ENCODE results near the gene PRM1.

The PRM1 gene

GRCh38 chr16:11280616-11281522 lies at the start of gene PRM1:
TSS of gene PRM1 (minus strand) at chr16:11281330. CDS start at chr16:11281238, 92 bp downstream.
- no peak for DNase-seq (ENCODE audit: low read depth in 2 of 2)

GRCh38 chr16:11330526-11331237 lies 49.6 kb upstream of the PRM1 start:
- no peak for DNase-seq (ENCODE audit: low read depth in 2 of 2)

GRCh38 chr16:11329891-11330290 lies 48.8 kb upstream of the PRM1 start:
- no peak for DNase-seq (ENCODE audit: low read depth in 2 of 2)

- DNase-seq (ENCODE audit: low read depth in 2 of 2), result no peak
These were observed 48.0 kb upstream of the PRM1 start for GRCh38 chr16:11329071-11329491.

GRCh38 chr16:11328172-11329070 lies 47.3 kb upstream of the PRM1 start:
- DNase-seq (ENCODE audit: low read depth in 2 of 2), result peak; percentile 43 to 45

GRCh38 chr16:11327277-11328171 lies 46.4 kb upstream of the PRM1 start:
- DNase-seq (ENCODE audit: low read depth in 2 of 2), result no peak

GRCh38 chr16:11326737-11327276 lies 45.7 kb upstream of the PRM1 start:
- no peak for DNase-seq (ENCODE audit: low read depth in 2 of 2)

- no peak for DNase-seq (ENCODE audit: low read depth in 2 of 2)
These were observed 45.1 kb upstream of the PRM1 start for GRCh38 chr16:11326084-11326736.

- no peak for DNase-seq (ENCODE audit: low read depth in 2 of 2)
These were observed 44.4 kb upstream of the PRM1 start for GRCh38 chr16:11325404-11326083.

GRCh38 chr16:11323551-11324336 lies 42.6 kb upstream of the PRM1 start:
- no peak for DNase-seq (ENCODE audit: low read depth in 2 of 2)

GRCh38 chr16:11322823-11323222 lies 41.7 kb upstream of the PRM1 start:
- DNase-seq (ENCODE audit: low read depth in 2 of 2), result no peak

- no peak for DNase-seq (ENCODE audit: low read depth in 2 of 2)
These were observed 40.5 kb upstream of the PRM1 start for GRCh38 chr16:11321662-11322061.

- DNase-seq (ENCODE audit: low read depth in 2 of 2), result no peak
These were observed 39.0 kb upstream of the PRM1 start for GRCh38 chr16:11320170-11320569.

- DNase-seq (ENCODE audit: low read depth in 2 of 2), result no peak
These were observed 38.5 kb upstream of the PRM1 start for GRCh38 chr16:11319529-11320146.

- DNase-seq (ENCODE audit: low read depth in 2 of 2), result no peak
These were observed 37.7 kb upstream of the PRM1 start for GRCh38 chr16:11318817-11319216.

- no peak for DNase-seq (ENCODE audit: low read depth in 2 of 2)
These were observed 35.3 kb upstream of the PRM1 start for GRCh38 chr16:11316331-11317015.

GRCh38 chr16:11315510-11315909 lies 34.4 kb upstream of the PRM1 start:
- DNase-seq (ENCODE audit: low read depth in 2 of 2), result no peak

Measured in stimulated activated CD8-positive, alpha-beta memory T cell treated with anti-CD3 and anti-CD28 coated beads, Interleukin-15, amount 100 ng/mL, for 48 hours (primary cell).